IPS-20b (cell line): ENCODE measurements around the gene CYTH4.
A peak's percentile ranks its signal among the peaks of the same experiment; 100 is the strongest.

Experiments used
- H3K27ac ChIP-seq: one replicate; pipeline ENCODE4 v1.5.1; 2013; ENCODE audit warnings: low read length
- H3K27me3 ChIP-seq: 2 replicates; pipeline ENCODE4 v1.6.1; 2013; ENCODE audit warnings: mild to moderate bottlenecking, low read length, inconsistent platforms; ENCODE audit not compliant: insufficient read depth
- H3K36me3 ChIP-seq: 2 replicates; pipeline ENCODE4 v1.6.1; 2013; ENCODE audit warnings: low read depth, mild to moderate bottlenecking, inconsistent platforms, low read length, moderate library complexity; ENCODE audit not compliant: insufficient read depth
- H3K4me1 ChIP-seq: 2 replicates; pipeline ENCODE4 v1.6.1; 2013; ENCODE audit warnings: mild to moderate bottlenecking, control low read depth, inconsistent platforms, low read length, moderate library complexity; ENCODE audit not compliant: insufficient read depth
- H3K4me3 ChIP-seq: 2 replicates; pipeline ENCODE4 v1.5.1; 2013; ENCODE audit warnings: mild to moderate bottlenecking, low read length, inconsistent platforms
- H3K9ac ChIP-seq: 2 replicates; pipeline ENCODE4 v1.6.1; 2013; ENCODE audit warnings: low read depth, mild to moderate bottlenecking, inconsistent platforms, low read length, moderate library complexity
- H3K9me3 ChIP-seq: 2 replicates; pipeline ENCODE4 v1.6.1; 2013; ENCODE audit warnings: mild to moderate bottlenecking, low read depth, low read length, inconsistent platforms; ENCODE audit not compliant: insufficient read depth

Gene CYTH4

DNA sequence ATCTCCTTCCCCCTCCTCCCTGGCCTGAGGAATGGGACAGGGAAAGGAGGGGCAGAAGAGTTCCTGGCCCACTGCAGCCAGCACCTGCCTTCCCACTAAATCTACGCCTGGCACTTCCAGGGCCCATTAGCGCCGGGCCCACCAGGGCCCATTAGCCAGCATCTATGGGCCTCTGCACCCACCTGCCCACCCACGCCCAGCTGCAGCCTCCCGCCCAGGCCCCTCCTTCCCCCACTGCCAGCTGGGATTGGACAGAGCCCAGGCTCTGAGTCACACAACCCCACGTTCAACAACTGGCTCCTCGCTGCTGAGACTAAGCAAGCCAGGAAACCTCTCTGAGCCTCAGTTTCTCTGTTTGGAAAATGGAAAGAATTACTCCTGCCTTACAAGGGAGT lies 48.7 kb downstream of the CYTH4 start:
- Histone ChIP-seq H3K36me3 (no peaks in the 10 kb centered on the region), H3K27me3 (peaks cover 63% of the 10 kb centered on the region), H3K27ac (no peak overlapping the region), H3K9ac (no peak overlapping the region), H3K9me3 (no peaks in the 10 kb centered on the region), H3K4me3 (no peak overlapping the region), H3K4me1 (no peaks in the 10 kb centered on the region)

DNA sequence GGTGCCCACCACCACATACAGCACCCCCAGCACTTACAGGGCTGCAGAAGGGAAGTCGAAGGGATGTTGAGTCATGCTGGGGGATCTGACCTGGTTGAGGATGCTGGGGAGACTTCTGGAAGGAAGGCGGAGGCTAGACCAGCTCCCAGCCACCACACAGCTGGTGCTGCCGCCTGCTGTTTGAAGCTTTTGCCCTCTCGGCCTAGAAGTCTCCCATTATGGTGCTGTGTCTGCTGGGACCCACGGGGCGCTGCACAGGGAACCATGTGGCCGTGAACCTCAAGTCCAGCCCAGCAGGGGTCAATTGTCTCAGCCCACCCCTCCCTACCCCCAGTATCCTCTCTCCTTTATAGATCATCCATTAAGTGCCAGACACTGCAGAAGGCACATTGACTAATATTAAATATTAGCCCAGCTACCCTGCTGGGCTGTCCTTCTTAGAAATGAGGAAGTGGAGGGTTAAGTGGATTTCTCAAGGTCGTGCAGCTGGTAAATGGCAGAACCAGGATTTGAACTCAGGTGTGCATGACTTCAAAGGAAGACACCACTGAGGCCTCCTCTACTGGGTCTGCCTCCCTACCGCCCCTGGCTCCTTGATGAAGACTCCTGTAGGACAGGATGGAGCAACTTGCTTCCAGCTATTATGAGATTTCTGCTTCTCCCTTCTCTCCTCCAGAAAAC lies 49.7 kb downstream of the CYTH4 start:
- Histone ChIP-seq H3K9me3 (no peaks in the 10 kb centered on the region), H3K27me3 (peaks cover 66% of the 10 kb centered on the region), H3K9ac (no peak overlapping the region), H3K27ac (no peak overlapping the region), H3K4me1 (no peaks in the 10 kb centered on the region), H3K36me3 (no peaks in the 10 kb centered on the region), H3K4me3 (no peak overlapping the region)

- Histone ChIP-seq H3K4me1 (no peaks in the 10 kb centered on the region), H3K9me3 (no peaks in the 10 kb centered on the region), H3K27me3 (peaks cover 60% of the 10 kb centered on the region), H3K9ac (no peak overlapping the region), H3K27ac (no peak overlapping the region), H3K4me3 (peak overlapping the region; percentile 59), H3K36me3 (no peaks in the 10 kb centered on the region)
Observed at GRCh38 chr22:37333724-37334460, 51.6 kb downstream of the CYTH4 start.

GRCh38 chr22:37334461-37334858 lies 52.2 kb downstream of the CYTH4 start:
- Histone ChIP-seq H3K27me3 (peaks cover 55% of the 10 kb centered on the region), H3K27ac (no peak overlapping the region), H3K36me3 (no peaks in the 10 kb centered on the region), H3K4me3 (peak overlapping the region; percentile 59), H3K4me1 (no peaks in the 10 kb centered on the region), H3K9ac (no peak overlapping the region), H3K9me3 (no peaks in the 10 kb centered on the region)

- no peak overlapping the region for H3K27ac ChIP-seq
- H3K9ac ChIP-seq, result no peak overlapping the region
- peak overlapping the region; percentile 59; the same call in 1 of the 2 replicates for H3K4me3 ChIP-seq
- H3K4me1 ChIP-seq, result no peaks in the 10 kb centered on the region
- no peaks in the 10 kb centered on the region for H3K9me3 ChIP-seq
- peaks cover 55% of the 10 kb centered on the region for H3K27me3 ChIP-seq
- no peaks in the 10 kb centered on the region for H3K36me3 ChIP-seq
Observed at GRCh38 chr22:37334859-37335805, 52.8 kb downstream of the CYTH4 start.

- H3K36me3 ChIP-seq, result no peaks in the 10 kb centered on the region
- peak overlapping the region; percentile 15; the same call in 1 of the 2 replicates for H3K4me3 ChIP-seq
- no peak overlapping the region for H3K27ac ChIP-seq
- no peaks in the 10 kb centered on the region for H3K4me1 ChIP-seq
- H3K9me3 ChIP-seq, result no peaks in the 10 kb centered on the region
- H3K9ac ChIP-seq, result no peak overlapping the region
- peaks cover 62% of the 10 kb centered on the region for H3K27me3 ChIP-seq
Observed at GRCh38 chr22:37335806-37336199, 53.5 kb downstream of the CYTH4 start.

GRCh38 chr22:37336579-37336978 lies 54.3 kb downstream of the CYTH4 start:
- Histone ChIP-seq H3K36me3 (no peaks in the 10 kb centered on the region), H3K27ac (no peak overlapping the region), H3K4me1 (no peaks in the 10 kb centered on the region), H3K9ac (no peak overlapping the region), H3K4me3 (no peak overlapping the region), H3K9me3 (no peaks in the 10 kb centered on the region), H3K27me3 (peaks cover 69% of the 10 kb centered on the region)

GRCh38 chr22:37337204-37337943 lies 55.1 kb downstream of the CYTH4 start:
- Histone ChIP-seq H3K9ac (no peak overlapping the region), H3K36me3 (no peaks in the 10 kb centered on the region), H3K27me3 (peaks cover 67% of the 10 kb centered on the region), H3K9me3 (no peaks in the 10 kb centered on the region), H3K4me1 (no peaks in the 10 kb centered on the region; the same call in 1 of the 2 replicates), H3K27ac (no peak overlapping the region), H3K4me3 (no peak overlapping the region)

GRCh38 chr22:37338539-37339246 lies 56.4 kb downstream of the CYTH4 start:
- no peak overlapping the region for H3K27ac ChIP-seq
- H3K4me1 ChIP-seq, result no peaks in the 10 kb centered on the region; the same call in 1 of the 2 replicates
- H3K9me3 ChIP-seq, result no peaks in the 10 kb centered on the region
- peaks cover 54% of the 10 kb centered on the region for H3K27me3 ChIP-seq
- H3K4me3 ChIP-seq, result no peak overlapping the region
- no peak overlapping the region for H3K9ac ChIP-seq
- no peaks in the 10 kb centered on the region for H3K36me3 ChIP-seq

DNA sequence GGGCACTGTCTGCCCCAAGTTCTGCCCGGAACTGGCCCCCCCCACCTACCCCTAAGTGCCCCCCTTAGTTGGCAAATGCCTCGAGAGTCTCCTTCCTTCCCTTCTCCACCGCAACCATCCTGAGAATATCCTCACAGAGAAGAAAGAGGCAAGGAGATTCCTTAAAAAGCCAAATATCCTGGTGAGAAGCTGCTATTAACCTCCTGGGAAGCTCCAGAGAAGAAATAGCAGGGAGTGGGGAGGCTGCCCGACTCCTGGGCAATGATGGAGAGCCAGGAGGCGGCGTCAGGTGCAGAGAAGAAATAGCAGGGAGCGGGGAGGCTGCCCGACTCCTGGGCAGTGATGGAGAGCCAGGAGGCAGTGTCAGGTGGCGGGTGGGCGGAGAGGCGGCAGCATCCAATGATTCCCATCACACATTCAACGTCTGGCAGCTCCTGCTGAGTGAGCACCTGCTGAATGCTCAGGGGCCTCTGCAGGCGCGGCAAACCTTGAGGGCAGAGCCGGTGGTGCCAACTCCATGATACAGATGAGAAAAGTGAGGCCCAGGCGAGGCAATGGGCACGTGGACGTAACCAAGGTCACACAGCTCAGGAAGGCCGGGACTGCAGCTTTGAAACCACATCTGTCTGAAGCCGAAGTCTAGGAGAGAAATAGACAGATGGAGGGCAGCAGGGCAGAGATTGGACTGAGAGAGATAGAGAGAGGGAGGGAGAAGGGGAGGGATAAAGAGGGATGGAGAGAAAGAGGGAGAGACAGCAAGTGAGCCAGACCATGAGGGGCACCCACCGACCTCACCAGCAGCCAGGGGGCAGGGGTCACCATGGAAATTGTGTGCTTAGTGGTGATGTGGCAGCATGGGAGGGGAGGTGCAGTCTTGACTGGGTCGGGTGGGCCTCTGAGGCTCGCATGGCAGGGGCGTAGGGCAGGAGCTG lies 58.3 kb downstream of the CYTH4 start:
- H3K9ac ChIP-seq, result no peak overlapping the region
- H3K9me3 ChIP-seq, result no peaks in the 10 kb centered on the region
- no peaks in the 10 kb centered on the region for H3K36me3 ChIP-seq
- H3K27me3 ChIP-seq, result peaks cover 35% of the 10 kb centered on the region
- H3K4me3 ChIP-seq, result no peak overlapping the region
- no peak overlapping the region for H3K27ac ChIP-seq
- H3K4me1 ChIP-seq, result no peaks in the 10 kb centered on the region; the same call in 1 of the 2 replicates
